Measurements from ENCODE around the gene UTRN. TPM values are rescaled to one million over a fixed set of nuclear protein-coding genes. Genes with fewer than 3 reads are reported as not detected.

UTRN gene
- polyA plus RNA-seq, 1 donor (not counting 4 experiments of a cell fraction or from before 2014, with no cell fraction given) = 23.7 TPM

DNA sequence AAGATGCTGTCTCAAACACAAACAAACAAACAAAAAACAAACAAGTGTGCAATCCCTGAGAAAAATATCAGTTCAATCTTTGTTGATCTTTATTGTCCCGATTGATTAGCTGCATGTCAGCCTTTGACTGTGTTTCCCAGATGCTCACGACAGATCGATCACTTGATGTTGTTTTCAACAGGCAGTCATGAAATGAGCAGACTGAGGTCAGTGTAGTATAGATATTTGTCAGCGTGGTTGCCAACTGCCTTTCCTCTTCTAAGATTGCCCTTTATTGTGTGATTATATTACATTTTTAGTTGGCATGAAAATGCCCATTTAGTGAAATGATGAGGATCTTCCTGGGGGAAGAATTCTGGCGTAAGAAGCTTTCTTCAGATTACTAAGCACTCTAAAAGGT is 25.6 kb downstream of the UTRN start:
- TF ChIP-seq, protein P1, sequence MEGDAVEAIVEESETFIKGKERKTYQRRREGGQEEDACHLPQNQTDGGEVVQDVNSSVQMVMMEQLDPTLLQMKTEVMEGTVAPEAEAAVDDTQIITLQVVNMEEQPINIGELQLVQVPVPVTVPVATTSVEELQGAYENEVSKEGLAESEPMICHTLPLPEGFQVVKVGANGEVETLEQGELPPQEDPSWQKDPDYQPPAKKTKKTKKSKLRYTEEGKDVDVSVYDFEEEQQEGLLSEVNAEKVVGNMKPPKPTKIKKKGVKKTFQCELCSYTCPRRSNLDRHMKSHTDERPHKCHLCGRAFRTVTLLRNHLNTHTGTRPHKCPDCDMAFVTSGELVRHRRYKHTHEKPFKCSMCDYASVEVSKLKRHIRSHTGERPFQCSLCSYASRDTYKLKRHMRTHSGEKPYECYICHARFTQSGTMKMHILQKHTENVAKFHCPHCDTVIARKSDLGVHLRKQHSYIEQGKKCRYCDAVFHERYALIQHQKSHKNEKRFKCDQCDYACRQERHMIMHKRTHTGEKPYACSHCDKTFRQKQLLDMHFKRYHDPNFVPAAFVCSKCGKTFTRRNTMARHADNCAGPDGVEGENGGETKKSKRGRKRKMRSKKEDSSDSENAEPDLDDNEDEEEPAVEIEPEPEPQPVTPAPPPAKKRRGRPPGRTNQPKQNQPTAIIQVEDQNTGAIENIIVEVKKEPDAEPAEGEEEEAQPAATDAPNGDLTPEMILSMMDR (optimal IDR thresholded peaks at IDR 0.05 in 1 of 3, IDR thresholded peaks at IDR 0.05 in 1 of 3, conservative IDR thresholded peaks at IDR 0.05 in 1 of 3; ENCODE audit: extremely low read depth in 1 of 3, insufficient read depth in 2 of 3, low read length in 3 of 3) = no peak
- no peak for TF ChIP-seq EZH2 (IDR thresholded peaks at IDR 0.05; ENCODE audit: low read length)
- dilution Hi-C loops (cut with MboI; ENCODE audit: extremely low pct_ligation_motif_present, low sequenced_read_pairs) = no loop called here
- H3K4me3 ChIP-seq (ENCODE audit: control insufficient read depth in 2 of 3, extremely low read depth in 1 of 3, insufficient read depth in 2 of 3, low read depth in 1 of 3, low read length in 3 of 3) = no peak overlapping the region
- no peaks in the 10 kb centered on the region for H3K27me3 ChIP-seq (ENCODE audit: control insufficient read depth, extremely low read depth, insufficient read depth, low read length)
- H3K36me3 ChIP-seq (ENCODE audit: control insufficient read depth in 2 of 2, extremely low read depth in 1 of 2, insufficient read depth in 2 of 2, low read length in 2 of 2) = peaks cover 0 to 1% of the 10 kb centered on the region in 2 experiments
- no peak for DNase-seq (ENCODE audit: low read depth, low spot score)
- H3K4me2 ChIP-seq (ENCODE audit: control insufficient read depth, extremely low read depth, insufficient read depth, low read depth, low read length) = no peak overlapping the region
- no peak for FAIRE-seq
- no peaks in the 10 kb centered on the region for H3K9me3 ChIP-seq (ENCODE audit: control insufficient read depth, low read depth, low read length)
- no peak overlapping the region for H3K27ac ChIP-seq (ENCODE audit: control insufficient read depth, insufficient read depth, low read length)
- no peaks in the 10 kb centered on the region for H3K9me1 ChIP-seq (ENCODE audit: control insufficient read depth, extremely low read depth, insufficient read depth, low read length)
- H4K20me1 ChIP-seq (ENCODE audit: control insufficient read depth, extremely low read depth, insufficient read depth, low read length) = no peaks in the 10 kb centered on the region
- no peak overlapping the region for H2AFZ ChIP-seq (ENCODE audit: control insufficient read depth, low read length)
- no peaks in the 10 kb centered on the region for H3K4me1 ChIP-seq (ENCODE audit: control insufficient read depth, extremely low read depth, insufficient read depth, low read length)
- no peak overlapping the region for H3K9ac ChIP-seq (ENCODE audit: control insufficient read depth, extremely low read depth, insufficient read depth, low read length)
- no peaks in the 10 kb centered on the region for H3K79me2 ChIP-seq (ENCODE audit: control insufficient read depth, insufficient read depth, low read length)

GRCh38 chr6:144311361-144311760 is 26.2 kb downstream of the UTRN start:
- no peak for FAIRE-seq

More at GRCh38 chr6:144311361-144311760, 26.2 kb downstream of the UTRN start:
- Histone ChIP-seq H3K4me2 (ENCODE audit: control insufficient read depth, extremely low read depth, insufficient read depth, low read depth, low read length) (no peak overlapping the region), H3K27ac (ENCODE audit: control insufficient read depth, insufficient read depth, low read length) (no peak overlapping the region), H3K9me1 (ENCODE audit: control insufficient read depth, extremely low read depth, insufficient read depth, low read length) (no peaks in the 10 kb centered on the region), H2AFZ (ENCODE audit: control insufficient read depth, low read length) (no peak overlapping the region), H3K4me1 (ENCODE audit: control insufficient read depth, extremely low read depth, insufficient read depth, low read length) (no peaks in the 10 kb centered on the region), H3K9ac (ENCODE audit: control insufficient read depth, extremely low read depth, insufficient read depth, low read length) (no peak overlapping the region), H3K79me2 (ENCODE audit: control insufficient read depth, insufficient read depth, low read length) (no peaks in the 10 kb centered on the region), H4K20me1 (ENCODE audit: control insufficient read depth, extremely low read depth, insufficient read depth, low read length) (no peaks in the 10 kb centered on the region), H3K36me3 (ENCODE audit: control insufficient read depth in 2 of 2, extremely low read depth in 1 of 2, insufficient read depth in 2 of 2, low read length in 2 of 2) (peaks cover 0 to 1% of the 10 kb centered on the region in 2 experiments), H3K27me3 (ENCODE audit: control insufficient read depth, extremely low read depth, insufficient read depth, low read length) (no peaks in the 10 kb centered on the region), H3K9me3 (ENCODE audit: control insufficient read depth, low read depth, low read length) (no peaks in the 10 kb centered on the region), H3K4me3 (ENCODE audit: control insufficient read depth in 2 of 3, extremely low read depth in 1 of 3, insufficient read depth in 2 of 3, low read depth in 1 of 3, low read length in 3 of 3) (no peak overlapping the region)
- dilution Hi-C loops (cut with MboI; ENCODE audit: extremely low pct_ligation_motif_present, low sequenced_read_pairs) = no loop called here
- no peak for DNase-seq (ENCODE audit: low read depth, low spot score)
- TF ChIP-seq EZH2 (IDR thresholded peaks at IDR 0.05; ENCODE audit: low read length) = no peak
- TF ChIP-seq, protein P1 (optimal IDR thresholded peaks at IDR 0.05 in 1 of 3, IDR thresholded peaks at IDR 0.05 in 1 of 3, conservative IDR thresholded peaks at IDR 0.05 in 1 of 3; ENCODE audit: extremely low read depth in 1 of 3, insufficient read depth in 2 of 3, low read length in 3 of 3) = no peak
